Measurements from ENCODE around the gene FOXN3. TPM values are rescaled to one million over a fixed set of nuclear protein-coding genes. Genes with fewer than 3 reads are reported as not detected.

The FOXN3 gene
- total RNA-seq, 6 experiments from 2014 or later = 41.5 to 74.2 (median 55.8) TPM

GRCh38 chr14:89180546-89180945, 236.5 kb downstream of the FOXN3 start:
- H3K36me3 ChIP-seq = no peaks in the 10 kb centered on the region
- no peaks in the 10 kb centered on the region for H3K9me3 ChIP-seq
- no peak overlapping the region for H3K4me3 ChIP-seq
- peaks cover 0 to 17% (median 3%) of the 10 kb centered on the region in 4 donors for H3K4me1 ChIP-seq
- ATAC-seq = no peak
- DNase-seq = no peak
- TF ChIP-seq, protein P1, sequence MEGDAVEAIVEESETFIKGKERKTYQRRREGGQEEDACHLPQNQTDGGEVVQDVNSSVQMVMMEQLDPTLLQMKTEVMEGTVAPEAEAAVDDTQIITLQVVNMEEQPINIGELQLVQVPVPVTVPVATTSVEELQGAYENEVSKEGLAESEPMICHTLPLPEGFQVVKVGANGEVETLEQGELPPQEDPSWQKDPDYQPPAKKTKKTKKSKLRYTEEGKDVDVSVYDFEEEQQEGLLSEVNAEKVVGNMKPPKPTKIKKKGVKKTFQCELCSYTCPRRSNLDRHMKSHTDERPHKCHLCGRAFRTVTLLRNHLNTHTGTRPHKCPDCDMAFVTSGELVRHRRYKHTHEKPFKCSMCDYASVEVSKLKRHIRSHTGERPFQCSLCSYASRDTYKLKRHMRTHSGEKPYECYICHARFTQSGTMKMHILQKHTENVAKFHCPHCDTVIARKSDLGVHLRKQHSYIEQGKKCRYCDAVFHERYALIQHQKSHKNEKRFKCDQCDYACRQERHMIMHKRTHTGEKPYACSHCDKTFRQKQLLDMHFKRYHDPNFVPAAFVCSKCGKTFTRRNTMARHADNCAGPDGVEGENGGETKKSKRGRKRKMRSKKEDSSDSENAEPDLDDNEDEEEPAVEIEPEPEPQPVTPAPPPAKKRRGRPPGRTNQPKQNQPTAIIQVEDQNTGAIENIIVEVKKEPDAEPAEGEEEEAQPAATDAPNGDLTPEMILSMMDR (IDR thresholded peaks at IDR 0.05) = no peak
- TF ChIP-seq POLR2A (IDR thresholded peaks at IDR 0.05) = no peak
- no peak overlapping the region for H3K27ac ChIP-seq
- intact Hi-C loops (cut with DNase I) = no loop called here
- 95% methylated on average over 8 of the region's 14 CpGs for WGBS (ENCODE audit: insufficient coverage, low coverage, low lambda C conversion rate, missing lambda C conversion rate)
- no peaks in the 10 kb centered on the region for H3K27me3 ChIP-seq

DNA sequence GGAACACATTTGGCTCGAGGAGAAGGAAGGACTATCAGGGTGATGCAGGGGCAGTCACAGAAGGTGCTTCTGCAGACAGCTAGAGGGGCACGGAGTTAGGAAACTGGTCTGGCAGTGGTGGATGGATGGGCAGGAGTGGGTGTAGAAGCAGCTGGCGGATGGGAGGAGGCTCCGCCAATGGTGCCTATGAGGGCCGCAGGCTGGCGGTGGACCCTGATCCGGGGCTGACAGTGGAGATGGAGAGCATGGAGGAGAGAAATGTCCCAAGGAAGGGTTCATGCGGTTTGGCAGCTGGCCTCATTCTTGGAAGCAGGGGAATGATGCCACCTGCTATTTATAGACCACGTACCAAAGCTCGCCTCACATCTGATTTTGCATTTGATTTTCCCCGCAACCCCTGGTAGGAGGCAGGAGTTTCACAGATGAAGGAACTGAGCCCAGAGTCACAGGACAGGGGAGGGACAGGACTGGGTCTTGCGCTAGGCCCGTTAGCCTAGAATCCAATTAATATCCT, 237.1 kb downstream of the FOXN3 start:
- TF ChIP-seq POLR2A (IDR thresholded peaks at IDR 0.05) = no peak
- TF ChIP-seq, protein P1 (IDR thresholded peaks at IDR 0.05) = no peak
- DNase-seq (no peak), ATAC-seq (no peak)
- no peaks in the 10 kb centered on the region for H3K36me3 ChIP-seq
- no peaks in the 10 kb centered on the region for H3K9me3 ChIP-seq
- 95% methylated on average over 4 of the region's 13 CpGs for WGBS (ENCODE audit: insufficient coverage, low coverage, low lambda C conversion rate, missing lambda C conversion rate)
- intact Hi-C loops (cut with DNase I) = loop anchor here in 1 of 2 donors (10.0 kb wide), 1 partner anchor 145 kb away; no protein-coding TSS in a partner anchor
- H3K27me3 ChIP-seq = no peaks in the 10 kb centered on the region
- H3K27ac ChIP-seq = no peak overlapping the region
- H3K4me3 ChIP-seq = no peak overlapping the region
- H3K4me1 ChIP-seq = peaks cover 0 to 18% (median 3%) of the 10 kb centered on the region in 4 donors

- DNase-seq = no peak
- Histone ChIP-seq H3K27ac (no peak overlapping the region), H3K36me3 (no peaks in the 10 kb centered on the region), H3K9me3 (no peaks in the 10 kb centered on the region), H3K27me3 (no peaks in the 10 kb centered on the region), H3K4me3 (no peak overlapping the region), H3K4me1 (peaks cover 0 to 18% (median 3%) of the 10 kb centered on the region in 4 donors)
- TF ChIP-seq, protein P1 (IDR thresholded peaks at IDR 0.05) = no peak
- TF ChIP-seq POLR2A (IDR thresholded peaks at IDR 0.05) = no peak
- 81% methylated on average over 7 of the region's 7 CpGs for WGBS (ENCODE audit: insufficient coverage, low coverage, low lambda C conversion rate, missing lambda C conversion rate)
- no peak for ATAC-seq
- intact Hi-C loops (cut with DNase I) = loop anchor here in 1 of 2 donors (10.0 kb wide), 1 partner anchor 144 kb away; no protein-coding TSS in a partner anchor
These were observed 238.1 kb downstream of the FOXN3 start for GRCh38 chr14:89178800-89179535.

- 96% methylated on average over 2 of the region's 2 CpGs for WGBS (ENCODE audit: insufficient coverage, low coverage, low lambda C conversion rate, missing lambda C conversion rate)
- no peak overlapping the region for H3K27ac ChIP-seq
- TF ChIP-seq, protein P1 (IDR thresholded peaks at IDR 0.05) = no peak
- no peak for TF ChIP-seq POLR2A (IDR thresholded peaks at IDR 0.05)
- DNase-seq (no peak), ATAC-seq (no peak)
- H3K4me3 ChIP-seq = no peak overlapping the region
- intact Hi-C loops (cut with DNase I) = loop anchor here in 1 of 2 donors (10.0 kb wide), 1 partner anchor 144 kb away; no protein-coding TSS in a partner anchor
- H3K9me3 ChIP-seq = no peaks in the 10 kb centered on the region
- no peaks in the 10 kb centered on the region for H3K27me3 ChIP-seq
- peaks cover 0 to 18% (median 3%) of the 10 kb centered on the region in 4 donors for H3K4me1 ChIP-seq
- no peaks in the 10 kb centered on the region for H3K36me3 ChIP-seq
These were observed 238.7 kb downstream of the FOXN3 start for GRCh38 chr14:89178376-89178775.
